Posterior cingulate gyrus (tissue), 11 donors: ENCODE data around the gene BIRC5.
"Not testable (repeated sequence)": the region's sequence is repeated elsewhere in the genome, so short reads cannot be mapped to it uniquely, and the experiment has no call there.

Source experiments
- DNase-seq, 10 donors: peaks; one replicate each; pipeline versions ENCODE4 v3.0.0 to v3.0.0-alpha.2; 2020 to 2021; ENCODE audit warnings: mixed read lengths in 3 of 10
- intact Hi-C: fragments of 100-400 bp; cut with DNase I; formaldehyde crosslinking; loops from one replicate; pipeline ENCODE4 v1.15.1; 2023

The BIRC5 gene

GRCh38 chr17:78252701-78253635, 38.9 kb downstream of the BIRC5 start:
- intact Hi-C loops: loop anchor here (5.0 to 10.0 kb wide), 3 partner anchors 41 to 169 kb away; partner anchors contain the start of gene BIRC5
- DNase-seq: no peak

GRCh38 chr17:78253636-78253945, 39.5 kb downstream of the BIRC5 start:
- intact Hi-C loops: loop anchor here (5.0 to 10.0 kb wide), 3 partner anchors 41 to 169 kb away; partner anchors contain the start of gene BIRC5
- not testable (repeated sequence) for DNase-seq

GRCh38 chr17:78253946-78254672, 40.1 kb downstream of the BIRC5 start:
- intact Hi-C loops: loop anchor here (5.0 to 10.0 kb wide), 3 partner anchors 42 to 169 kb away; partner anchors contain the start of gene BIRC5
- DNase-seq: peak; percentile 84 to 99 (median 89)

- intact Hi-C loops: loop anchor here (10.0 kb wide), 1 partner anchor 170 kb away; no protein-coding TSS in a partner anchor
- DNase-seq: no peak
Observed at GRCh38 chr17:78255029-78255656, 41.1 kb downstream of the BIRC5 start.

GRCh38 chr17:78255953-78256706, 42.1 kb downstream of the BIRC5 start:
- peak in 1 of 10 donors; percentile 72 for DNase-seq
- intact Hi-C loops: loop anchor here (10.0 kb wide), 1 partner anchor 171 kb away; no protein-coding TSS in a partner anchor

GRCh38 chr17:78256707-78257591, 42.9 kb downstream of the BIRC5 start:
- intact Hi-C loops: loop anchor here (10.0 kb wide), 1 partner anchor 172 kb away; no protein-coding TSS in a partner anchor
- DNase-seq: no peak

GRCh38 chr17:78257810-78258322, 43.8 kb downstream of the BIRC5 start:
- no peak for DNase-seq
- intact Hi-C loops: loop anchor here (10.0 kb wide), 1 partner anchor 173 kb away; no protein-coding TSS in a partner anchor

GRCh38 chr17:78258323-78259191, 44.5 kb downstream of the BIRC5 start:
- peak in 2 of 10 donors; percentile 19 to 73 for DNase-seq
- intact Hi-C loops: loop anchor here (10.0 kb wide), 1 partner anchor 174 kb away; no protein-coding TSS in a partner anchor

GRCh38 chr17:78259192-78259554, 45.1 kb downstream of the BIRC5 start:
- peak in 1 of 10 donors; percentile 43 for DNase-seq
- intact Hi-C loops: loop anchor here (10.0 kb wide), 1 partner anchor 174 kb away; no protein-coding TSS in a partner anchor

GRCh38 chr17:78263063-78263735, 49.1 kb downstream of the BIRC5 start:
- intact Hi-C loops: no loop called here
- DNase-seq: peak in 1 of 10 donors; percentile 79

- intact Hi-C loops: no loop called here
- no peak for DNase-seq
Observed at GRCh38 chr17:78263736-78264340, 49.8 kb downstream of the BIRC5 start.

- no peak for DNase-seq
- intact Hi-C loops: no loop called here
Observed at GRCh38 chr17:78264590-78264989, 50.5 kb downstream of the BIRC5 start.

GRCh38 chr17:78265121-78265520, 51.1 kb downstream of the BIRC5 start:
- DNase-seq: no peak
- intact Hi-C loops: no loop called here

- intact Hi-C loops: no loop called here
- no peak for DNase-seq
Observed at GRCh38 chr17:78266231-78266631, 52.2 kb downstream of the BIRC5 start.

GRCh38 chr17:78266771-78267170, 52.7 kb downstream of the BIRC5 start:
- intact Hi-C loops: no loop called here
- DNase-seq: no peak

- intact Hi-C loops: no loop called here
- no peak for DNase-seq
Observed at GRCh38 chr17:78267253-78268073, 53.4 kb downstream of the BIRC5 start.
